Amniotic epithelial cell (primary cell): ENCODE results near the gene DNAJC5G.
A peak's percentile ranks its signal among the peaks of the same experiment; 100 is the strongest.
"Not testable (repeated sequence)": the region's sequence is repeated elsewhere in the genome, so short reads cannot be mapped to it uniquely, and the experiment has no call there.

Source experiments
- DNase-seq: peaks from one replicate; pipeline ENCODE4 v3.0.0-alpha.2; 2010; ENCODE audit warnings: low read depth

Gene DNAJC5G

DNA sequence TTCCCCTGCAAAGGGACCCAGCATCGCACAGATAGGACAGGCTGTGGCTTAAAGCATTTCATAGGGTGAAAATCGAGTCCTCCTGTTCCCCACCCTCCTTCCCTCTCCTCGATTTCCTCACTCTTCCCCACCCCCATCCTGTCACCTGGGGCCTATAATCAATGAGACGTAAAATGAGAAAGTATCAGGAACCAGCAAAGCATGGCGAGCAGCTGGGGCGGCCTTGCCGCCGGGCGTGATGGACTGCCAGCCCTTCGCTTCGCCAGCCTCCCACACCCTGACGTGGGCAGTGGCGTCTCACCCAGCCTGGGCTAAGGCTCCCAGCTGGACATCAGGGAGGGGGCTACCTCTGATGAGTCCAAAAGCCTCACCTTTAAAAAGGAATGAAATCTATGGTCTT lies 23.5 kb upstream of the DNAJC5G start:
- DNase-seq, result no peak

DNA sequence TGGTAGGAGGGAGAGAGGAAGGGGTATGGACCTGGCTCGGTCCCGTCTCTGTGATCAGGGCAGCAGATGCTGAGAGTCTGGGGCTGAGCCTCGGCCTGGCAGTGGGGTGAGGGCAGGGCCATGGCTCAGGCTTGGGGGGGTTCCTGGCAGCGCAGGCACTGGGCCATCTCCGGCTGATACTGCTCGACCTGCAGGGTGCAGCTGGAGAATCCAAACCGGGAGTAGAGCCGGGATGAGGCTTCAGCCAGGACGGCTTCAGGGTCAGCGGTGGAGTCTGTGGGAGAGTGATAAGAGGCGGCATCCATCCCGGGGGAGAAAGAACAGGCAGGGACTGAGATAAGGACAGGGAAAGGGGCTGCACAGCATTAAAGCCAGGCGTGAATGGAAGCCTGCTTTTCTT lies 20.0 kb upstream of the DNAJC5G start:
- peak; percentile 12 for DNase-seq

DNA sequence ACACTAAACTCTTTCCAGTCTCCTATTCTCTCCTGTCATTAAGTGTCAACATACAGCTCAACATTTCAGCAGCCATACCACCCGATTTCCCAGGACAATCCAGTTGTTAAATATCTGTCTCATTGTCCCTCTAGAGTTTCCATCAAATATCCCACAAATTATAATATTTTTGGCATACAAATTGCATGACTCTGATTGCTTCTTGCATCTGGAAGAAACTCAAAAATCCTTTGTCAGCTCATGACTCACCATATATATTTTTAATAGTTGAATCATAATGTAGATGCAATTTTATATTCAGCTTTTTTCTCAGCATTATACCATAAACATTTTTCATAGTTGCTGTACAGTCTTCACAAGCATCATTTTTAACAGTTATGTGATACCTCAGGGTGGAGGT lies 19.6 kb upstream of the DNAJC5G start:
- peak; percentile 18 for DNase-seq

DNA sequence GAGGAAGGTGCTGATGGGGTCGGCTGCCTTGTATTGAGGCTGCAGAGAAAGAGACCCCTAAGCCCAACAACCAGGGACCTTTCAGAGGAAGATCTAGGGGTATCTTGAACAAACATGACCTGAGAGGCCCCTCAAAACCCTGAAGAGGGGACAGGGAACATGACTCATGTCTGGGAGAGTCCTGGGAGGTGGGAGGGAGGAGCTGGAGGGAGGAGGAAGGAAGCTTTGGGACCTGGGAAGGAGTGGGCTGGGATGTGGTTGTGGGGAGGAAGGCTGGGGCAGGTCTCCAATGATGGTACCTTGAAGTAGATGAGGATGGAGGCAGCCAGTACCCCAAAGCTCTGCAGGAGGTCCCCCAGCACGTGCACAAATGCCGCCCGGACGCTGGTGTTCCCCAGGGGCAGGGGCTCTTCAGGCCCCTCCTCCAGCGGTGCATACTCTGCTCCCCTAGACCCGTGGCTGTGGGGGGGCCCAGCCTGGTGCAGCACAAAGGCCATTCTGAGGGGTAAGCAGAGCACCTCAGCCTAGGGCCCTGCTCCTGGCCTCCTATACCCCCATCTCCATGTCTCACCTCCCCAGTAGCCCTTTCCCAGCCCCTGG lies 18.3 kb upstream of the DNAJC5G start:
- DNase-seq, result no peak

- DNase-seq, result no peak
Observed at GRCh38 chr2:27258051-27258450, 17.2 kb upstream of the DNAJC5G start.

- DNase-seq, result no peak
Observed at GRCh38 chr2:27261241-27261925, 13.8 kb upstream of the DNAJC5G start.

GRCh38 chr2:27261926-27262298 lies 13.3 kb upstream of the DNAJC5G start:
- no peak for DNase-seq

DNA sequence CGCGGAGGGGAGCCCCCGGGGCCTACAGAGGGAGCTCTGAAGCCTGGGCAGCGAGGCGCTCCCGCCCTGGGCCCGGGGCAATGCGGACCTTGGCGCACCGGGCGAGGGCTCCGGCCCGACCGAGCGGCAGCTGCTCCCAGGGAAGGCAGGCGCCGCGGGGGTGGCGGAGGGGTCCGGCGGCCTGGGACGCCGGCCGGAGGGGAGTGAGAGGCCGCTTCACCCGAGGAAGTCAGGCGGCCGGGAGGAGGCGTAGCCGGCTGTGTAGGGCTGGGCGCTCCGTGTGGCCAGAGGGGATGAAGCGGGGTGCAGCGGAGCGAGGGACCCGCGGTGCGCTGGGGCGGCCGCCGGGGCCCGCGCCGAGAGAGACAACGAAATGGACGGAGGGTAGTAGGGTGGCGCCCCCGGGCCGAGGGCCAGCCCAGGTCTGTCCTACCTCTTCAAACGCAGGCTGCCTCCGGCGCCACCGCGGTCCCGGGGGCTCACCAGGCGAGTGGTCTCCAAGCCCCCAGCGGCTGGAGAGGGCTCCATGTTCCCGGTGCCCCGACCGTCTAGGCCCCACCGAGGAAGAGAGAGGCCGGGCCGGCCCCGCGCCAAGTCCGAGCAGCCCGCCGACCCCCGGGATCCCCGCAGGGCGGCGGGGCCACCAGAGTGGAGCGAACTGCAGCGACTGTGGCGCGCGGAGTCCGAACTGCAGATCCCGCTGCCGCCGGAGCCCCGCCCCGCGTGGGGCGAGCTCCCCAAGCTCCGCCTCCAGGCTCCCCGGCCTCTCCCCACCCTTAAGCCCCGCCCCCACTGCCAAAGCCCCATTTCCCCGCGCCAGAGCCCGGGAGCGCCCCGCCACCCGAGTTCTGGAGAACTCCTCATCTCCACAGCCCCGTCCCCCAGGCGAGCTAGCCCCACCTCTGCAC lies 12.6 kb upstream of the DNAJC5G start, which contains the start of gene SLC30A3:
TSS of gene SLC30A3 (minus strand) at position 669 of the 908 bp plus-strand sequence. CDS start at position 528, 141 bp downstream.
- peak; percentile 13 for DNase-seq

DNA sequence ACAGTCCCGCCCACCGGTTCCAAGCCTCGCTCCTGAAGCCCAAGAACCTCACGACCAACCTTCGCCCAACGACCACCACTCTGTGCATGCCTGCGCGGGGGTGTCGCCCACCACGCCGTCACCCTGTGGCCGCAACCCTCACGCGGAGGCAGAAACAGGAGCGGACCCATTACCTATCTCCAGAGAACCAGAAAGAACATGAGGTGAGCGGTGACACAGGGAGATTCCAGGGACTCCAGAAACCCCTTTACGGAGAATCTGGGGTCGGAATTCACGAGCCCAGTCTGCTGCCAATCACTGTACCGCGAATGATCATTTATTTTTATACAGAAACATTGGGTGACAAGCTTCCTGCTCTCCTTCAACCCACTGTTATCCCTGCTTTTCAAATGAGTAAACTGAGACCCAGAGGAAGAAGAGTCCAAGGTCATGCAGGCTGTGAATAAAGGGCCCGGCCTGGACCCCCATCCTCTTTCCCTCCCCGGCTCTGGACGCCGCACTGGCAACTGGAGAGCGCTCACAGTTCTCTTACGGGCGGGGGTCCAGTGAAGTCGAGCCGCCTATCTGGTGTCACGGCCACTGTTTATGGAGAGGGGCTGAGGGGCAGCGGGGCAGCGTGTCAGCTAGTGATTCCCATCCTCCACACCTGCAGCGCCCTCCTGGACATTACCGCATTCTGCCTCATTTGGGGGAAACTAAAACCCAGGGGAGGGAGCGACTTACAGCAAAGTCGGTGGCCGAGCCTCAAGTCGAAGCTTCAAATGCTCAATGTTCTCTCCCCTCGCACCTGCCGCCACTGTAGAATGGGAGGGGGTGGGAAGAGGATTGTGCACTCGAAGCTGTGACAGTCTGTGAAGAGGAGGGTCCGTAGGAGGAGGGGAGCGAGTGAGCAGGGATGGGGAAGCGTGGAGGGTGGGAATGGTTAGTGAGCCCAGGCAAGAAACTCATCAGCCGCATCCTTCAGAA lies 11.7 kb upstream of the DNAJC5G start:
- no peak for DNase-seq

DNA sequence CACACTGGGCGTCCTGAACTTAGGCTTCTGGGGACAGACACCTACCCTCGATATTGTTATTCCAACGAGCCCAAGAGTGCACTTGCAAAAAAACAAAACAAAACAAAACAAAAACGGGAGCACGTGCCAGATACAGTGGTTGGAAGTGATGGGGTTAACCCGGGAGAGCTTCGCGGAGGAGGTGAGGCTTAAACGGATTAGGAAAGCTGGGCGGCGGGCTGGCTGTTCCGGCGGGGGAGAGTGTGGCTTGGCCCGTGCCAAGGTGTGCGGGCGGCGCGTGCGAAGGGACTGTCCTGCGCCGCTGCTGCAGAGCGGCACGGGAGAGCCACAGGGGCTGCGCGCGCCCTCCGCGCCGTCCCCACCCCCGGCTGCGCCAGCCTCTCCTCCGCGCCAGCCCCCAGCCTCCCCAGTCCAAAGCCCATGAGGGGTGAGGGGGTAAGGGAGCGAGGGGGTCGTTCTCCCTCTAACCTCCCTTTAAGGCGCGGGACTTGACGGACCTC lies 10.9 kb upstream of the DNAJC5G start:
- DNase-seq, result no peak

DNA sequence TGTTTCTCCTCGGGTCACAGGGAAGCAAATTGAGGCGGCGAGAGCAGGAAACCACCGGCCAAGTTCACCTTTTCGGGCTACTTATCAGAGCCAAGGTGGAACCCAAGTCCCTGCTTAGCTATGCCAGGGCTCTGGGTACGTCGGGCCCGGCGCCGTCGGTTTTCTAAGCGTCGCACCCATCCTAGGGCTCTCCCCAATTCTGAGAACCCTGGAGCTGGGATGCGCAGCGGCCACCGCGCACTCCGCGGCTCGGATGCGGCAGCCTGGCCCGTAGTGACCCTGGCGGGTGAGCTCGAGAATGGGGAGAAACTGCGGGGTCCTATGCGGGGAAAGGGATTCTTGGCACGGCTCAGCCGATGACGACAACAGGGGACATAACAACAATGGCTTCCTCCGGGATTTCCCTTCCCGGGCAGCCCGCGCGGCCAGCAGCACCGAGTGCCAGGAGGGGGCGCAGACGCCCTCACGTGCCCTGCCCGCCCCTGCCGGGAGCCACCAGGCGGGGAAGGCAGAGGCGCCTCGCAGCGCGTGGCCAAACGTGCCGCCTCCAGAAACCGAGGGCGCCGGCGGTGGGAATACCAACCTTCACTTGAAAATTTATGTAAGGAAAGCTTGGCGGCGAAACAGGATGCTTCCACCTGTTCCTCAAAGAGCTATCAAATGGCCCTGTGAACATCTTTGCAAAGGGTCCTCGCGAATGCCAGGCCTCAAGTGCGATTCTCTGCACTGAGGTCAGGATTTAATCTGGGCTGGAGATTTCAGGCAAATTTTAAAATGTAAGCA lies 10.3 kb upstream of the DNAJC5G start:
- peak; percentile 11 for DNase-seq

DNA sequence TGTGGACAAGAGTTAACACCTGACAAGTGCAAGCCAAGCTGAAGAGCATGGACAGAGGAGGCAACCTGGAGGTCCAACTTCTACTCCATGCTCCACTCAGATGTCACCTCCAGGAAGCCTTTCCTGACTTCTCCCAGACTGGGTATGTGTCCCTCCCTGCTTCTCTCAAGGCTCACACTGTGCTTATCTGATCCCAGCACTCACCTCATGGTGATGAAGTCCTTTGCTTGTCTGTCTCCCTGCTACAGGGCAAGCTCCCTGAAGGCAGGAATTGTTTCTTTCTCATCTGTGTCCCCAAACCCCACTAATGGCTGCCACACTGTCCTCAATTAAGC lies 9.7 kb upstream of the DNAJC5G start:
- DNase-seq, result no peak

DNA sequence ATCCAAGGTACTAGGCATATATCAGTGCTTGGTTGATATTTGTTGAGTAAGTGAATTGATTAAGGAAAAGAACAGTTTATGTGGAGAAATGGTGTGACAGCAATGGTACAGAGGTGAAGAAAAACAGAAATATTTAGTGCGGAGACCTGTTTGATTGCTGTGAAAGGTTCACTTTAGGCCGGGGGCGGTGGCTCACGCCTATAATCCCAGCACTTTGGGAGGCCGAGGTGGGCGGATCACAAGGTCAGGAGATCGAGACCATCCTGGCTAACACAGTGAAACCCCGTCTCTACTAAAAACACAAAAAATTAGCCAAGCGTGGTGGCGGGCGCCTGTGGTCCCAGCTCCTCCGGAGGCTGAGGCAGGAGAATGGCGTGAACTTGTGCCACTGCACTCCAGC lies 6.9 kb upstream of the DNAJC5G start:
- not testable (repeated sequence) for DNase-seq

GRCh38 chr2:27270131-27270530 lies 5.1 kb upstream of the DNAJC5G start:
- DNase-seq, result no peak

- no peak for DNase-seq
Observed at GRCh38 chr2:27270670-27271069, 4.6 kb upstream of the DNAJC5G start.

- peak; percentile 9 for DNase-seq
Observed at GRCh38 chr2:27271631-27272340, 3.4 kb upstream of the DNAJC5G start.

DNA sequence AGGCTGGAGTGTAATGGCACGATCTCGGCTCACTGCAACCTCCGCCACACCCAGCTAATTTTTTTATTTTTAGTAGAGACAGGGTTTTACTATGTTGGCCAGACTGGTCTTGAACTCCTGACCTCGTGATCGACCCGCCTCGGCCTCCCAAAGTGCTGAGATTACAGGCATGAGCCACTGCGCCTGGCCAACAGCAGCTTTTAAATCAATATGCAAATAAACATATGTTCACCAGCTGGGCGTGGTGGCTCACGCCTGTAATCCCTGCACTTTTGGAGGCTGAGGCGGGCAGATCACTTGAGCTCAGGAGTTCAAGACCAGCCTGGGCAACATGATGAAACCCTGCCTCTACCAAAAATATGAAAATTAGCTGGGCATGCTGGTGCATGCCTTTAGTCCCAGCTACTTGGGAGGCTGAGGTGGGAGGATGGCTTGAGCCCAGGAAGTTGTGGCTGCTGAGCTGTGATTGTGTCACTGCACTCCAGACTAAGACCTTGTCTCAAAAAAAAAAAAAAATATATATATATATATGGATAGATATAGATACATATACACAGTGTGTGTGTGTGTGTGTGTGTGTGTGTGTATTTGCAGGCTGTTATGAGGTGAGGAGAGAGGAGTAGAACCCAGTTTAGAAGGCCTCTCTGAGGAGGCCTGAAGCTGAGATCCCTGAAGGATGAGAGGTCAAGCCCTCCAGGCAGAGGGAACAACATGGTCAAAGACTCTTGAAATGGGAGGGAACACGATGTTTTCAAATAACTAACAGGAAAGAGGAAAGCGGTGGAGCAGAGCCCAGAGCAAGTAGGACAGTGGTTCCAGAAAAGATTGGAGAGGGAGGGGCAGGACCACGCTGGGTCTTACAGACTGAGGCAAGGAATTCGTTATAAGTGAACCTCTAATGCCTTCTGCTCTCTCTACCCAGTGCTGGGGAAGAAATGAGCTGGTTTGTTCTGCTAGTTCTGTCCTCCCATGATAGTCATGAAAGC lies 2.4 kb upstream of the DNAJC5G start:
- DNase-seq, result not testable (repeated sequence)

- no peak for DNase-seq
Observed at GRCh38 chr2:27278010-27278409, 2.8 kb downstream of the DNAJC5G start.

DNA sequence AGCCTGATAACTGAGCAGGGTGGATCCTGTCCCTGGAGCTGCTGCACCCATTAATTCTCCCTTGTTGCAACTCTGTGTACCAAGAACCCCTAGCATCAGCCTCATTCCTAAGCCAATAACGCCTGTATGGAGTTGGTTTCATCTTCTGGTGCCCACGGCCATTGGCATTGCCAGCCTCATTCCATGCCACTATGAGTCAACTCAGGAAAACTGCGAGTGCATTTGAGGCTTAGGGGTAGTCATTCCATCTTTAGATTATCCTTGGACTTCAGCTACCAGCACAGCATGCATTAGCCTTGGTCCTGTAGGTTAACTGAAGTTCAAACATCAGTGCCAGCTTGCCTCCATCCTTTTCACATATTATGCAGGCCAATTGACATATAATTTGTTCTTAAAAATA lies 5.6 kb downstream of the DNAJC5G start:
- DNase-seq, result no peak
